Measurements from ENCODE around the gene KRT86.
A peak's percentile ranks its signal among the peaks of the same experiment; 100 is the strongest.
"Not testable (repeated sequence)": the region's sequence is repeated elsewhere in the genome, so short reads cannot be mapped to it uniquely, and the experiment has no call there.

KRT86 gene

DNA sequence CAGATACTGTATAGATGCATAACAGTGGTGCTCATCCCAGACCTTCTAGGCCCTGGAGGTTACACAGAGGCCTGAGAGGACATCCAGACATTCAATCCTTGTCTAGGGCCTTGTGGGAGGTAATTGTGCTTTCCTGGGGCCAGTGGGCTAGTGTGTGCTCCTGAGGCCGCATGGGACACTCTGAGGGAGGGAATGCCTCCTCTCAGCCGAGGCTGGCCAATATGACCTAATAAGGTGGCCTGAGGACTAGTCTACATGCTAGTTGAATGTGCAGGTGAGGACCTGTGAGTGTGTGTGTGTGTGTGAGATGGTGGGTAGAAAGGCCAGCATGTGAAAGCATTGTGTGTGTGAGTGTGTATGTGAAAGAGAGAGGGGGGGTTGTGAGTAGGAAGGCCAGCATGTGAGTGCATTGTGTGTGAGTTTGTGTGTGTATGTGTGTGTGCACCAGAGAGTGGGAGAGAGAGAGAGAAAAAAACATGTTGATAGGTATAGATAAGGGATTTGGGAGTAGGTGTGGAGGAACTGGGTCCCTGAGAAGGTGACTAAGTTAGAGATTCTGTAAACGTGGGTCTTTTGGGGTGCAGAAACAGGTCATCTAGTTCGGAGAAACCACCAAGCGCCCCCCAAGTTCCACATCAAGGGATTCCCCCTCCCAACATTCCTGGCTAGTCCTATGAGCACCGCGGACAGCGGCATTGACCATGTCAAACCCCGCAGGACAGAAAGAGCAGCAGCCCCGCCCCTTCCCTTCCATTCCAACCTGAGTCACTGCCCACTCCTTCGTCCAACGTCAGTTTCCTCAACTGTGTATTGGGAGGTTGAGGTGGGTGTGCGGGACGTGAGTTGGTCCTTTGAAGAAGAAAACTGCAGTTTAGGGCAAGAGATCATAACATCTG, 26.6 kb downstream of the KRT86 start:
- Histone ChIP-seq H3K4me1 (ENCODE audit: control insufficient read depth, insufficient read depth, low read length) (no peaks in the 10 kb centered on the region), H3K36me3 (ENCODE audit: control insufficient read depth, insufficient read depth, low read length) (no peaks in the 10 kb centered on the region), H3K9ac (ENCODE audit: low read length) (no peak overlapping the region), H3K27me3 (ENCODE audit: control insufficient read depth, insufficient read depth, low read length) (peaks cover 2% of the 10 kb centered on the region), H3K4me3 (ENCODE audit: low read length) (no peak overlapping the region), H3K27ac (ENCODE audit: low read depth, low read length) (no peak overlapping the region)

GRCh38 chr12:52301721-52302120, 27.3 kb downstream of the KRT86 start:
- not testable (repeated sequence) for H3K27ac ChIP-seq (ENCODE audit: low read depth, low read length); H3K36me3 ChIP-seq (ENCODE audit: control insufficient read depth, insufficient read depth, low read length); H3K27me3 ChIP-seq (ENCODE audit: control insufficient read depth, insufficient read depth, low read length); H3K9ac ChIP-seq (ENCODE audit: low read length); H3K4me3 ChIP-seq (ENCODE audit: low read length); H3K4me1 ChIP-seq (ENCODE audit: control insufficient read depth, insufficient read depth, low read length)

DNA sequence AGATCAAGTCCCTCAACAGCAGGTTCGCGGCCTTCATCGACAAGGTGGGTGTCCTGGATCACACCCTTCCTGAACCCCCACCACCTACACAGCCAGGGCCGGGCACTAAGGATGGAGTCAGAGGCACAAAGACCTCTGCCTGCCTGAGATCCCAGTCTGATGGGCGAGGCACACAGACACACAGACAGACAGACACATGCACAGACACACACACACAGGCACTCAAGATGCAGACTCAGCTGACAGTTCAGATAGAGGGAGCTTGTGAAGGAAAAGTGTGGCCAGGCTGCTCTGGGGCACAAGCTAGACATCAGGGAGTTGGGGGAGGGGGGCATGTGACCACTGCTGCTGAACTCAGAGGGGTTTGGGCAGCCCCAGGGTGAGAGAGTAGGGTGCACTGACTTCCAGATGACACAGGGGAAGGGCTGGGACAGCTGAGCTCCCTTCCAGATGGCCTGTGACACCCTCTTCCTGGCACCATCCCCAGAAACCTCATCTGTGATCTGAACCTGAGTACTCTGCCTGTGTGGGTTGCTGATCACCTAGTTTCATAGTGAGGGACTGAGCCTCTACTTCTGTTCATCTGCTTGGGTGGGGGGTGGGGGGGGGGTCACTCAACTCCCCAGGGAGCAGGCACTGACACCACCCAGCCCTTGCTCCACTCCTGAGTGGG, 27.9 kb downstream of the KRT86 start:
- not testable (repeated sequence) for H3K27me3 ChIP-seq (ENCODE audit: control insufficient read depth, insufficient read depth, low read length); H3K27ac ChIP-seq (ENCODE audit: low read depth, low read length); H3K4me3 ChIP-seq (ENCODE audit: low read length); H3K4me1 ChIP-seq (ENCODE audit: control insufficient read depth, insufficient read depth, low read length); H3K9ac ChIP-seq (ENCODE audit: low read length); H3K36me3 ChIP-seq (ENCODE audit: control insufficient read depth, insufficient read depth, low read length)

DNA sequence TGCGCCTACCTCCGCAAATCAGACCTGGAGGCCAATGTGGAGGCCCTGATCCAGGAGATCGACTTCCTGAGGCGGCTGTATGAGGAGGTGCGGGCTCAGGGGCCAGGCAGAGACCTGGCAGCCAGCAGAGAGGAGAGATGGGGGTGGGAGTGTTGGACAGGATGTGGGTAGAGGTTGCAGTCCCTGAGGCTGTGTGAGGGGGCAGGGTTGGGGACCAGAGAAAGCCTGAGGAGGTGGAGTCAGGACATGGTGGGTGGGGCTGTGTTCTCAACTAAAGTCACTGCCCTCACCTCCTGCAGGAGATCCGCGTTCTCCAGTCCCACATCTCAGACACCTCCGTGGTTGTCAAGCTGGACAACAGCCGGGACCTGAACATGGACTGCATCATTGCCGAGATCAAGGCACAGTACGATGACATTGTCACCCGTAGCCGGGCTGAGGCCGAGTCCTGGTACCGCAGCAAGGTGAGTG, 30.5 kb downstream of the KRT86 start:
- H3K27me3 ChIP-seq (ENCODE audit: control insufficient read depth, insufficient read depth, low read length); H3K27ac ChIP-seq (ENCODE audit: low read depth, low read length); H3K4me1 ChIP-seq (ENCODE audit: control insufficient read depth, insufficient read depth, low read length); H3K9ac ChIP-seq (ENCODE audit: low read length); H3K4me3 ChIP-seq (ENCODE audit: low read length); H3K36me3 ChIP-seq (ENCODE audit: control insufficient read depth, insufficient read depth, low read length): not testable (repeated sequence)

GRCh38 chr12:52305921-52306705, 31.7 kb downstream of the KRT86 start:
- peaks cover 2% of the 10 kb centered on the region for H3K27me3 ChIP-seq (ENCODE audit: control insufficient read depth, insufficient read depth, low read length)
- H3K27ac ChIP-seq (ENCODE audit: low read depth, low read length): no peak overlapping the region
- H3K36me3 ChIP-seq (ENCODE audit: control insufficient read depth, insufficient read depth, low read length): no peaks in the 10 kb centered on the region

GRCh38 chr12:52306731-52307130, 32.3 kb downstream of the KRT86 start:
- peaks cover 6% of the 10 kb centered on the region for H3K4me1 ChIP-seq (ENCODE audit: control insufficient read depth, insufficient read depth, low read length)
- no peak overlapping the region for H3K27ac ChIP-seq (ENCODE audit: low read depth, low read length)
- no peak overlapping the region for H3K4me3 ChIP-seq (ENCODE audit: low read length)
- no peak overlapping the region for H3K9ac ChIP-seq (ENCODE audit: low read length)
- peaks cover 4% of the 10 kb centered on the region for H3K27me3 ChIP-seq (ENCODE audit: control insufficient read depth, insufficient read depth, low read length)
- H3K36me3 ChIP-seq (ENCODE audit: control insufficient read depth, insufficient read depth, low read length): no peaks in the 10 kb centered on the region

More at GRCh38 chr12:52305921-52306705, 31.7 kb downstream of the KRT86 start:
- H3K4me1 ChIP-seq (ENCODE audit: control insufficient read depth, insufficient read depth, low read length): peaks cover under 1% of the 10 kb centered on the region
- H3K9ac ChIP-seq (ENCODE audit: low read length): no peak overlapping the region
- H3K4me3 ChIP-seq (ENCODE audit: low read length): no peak overlapping the region

DNA sequence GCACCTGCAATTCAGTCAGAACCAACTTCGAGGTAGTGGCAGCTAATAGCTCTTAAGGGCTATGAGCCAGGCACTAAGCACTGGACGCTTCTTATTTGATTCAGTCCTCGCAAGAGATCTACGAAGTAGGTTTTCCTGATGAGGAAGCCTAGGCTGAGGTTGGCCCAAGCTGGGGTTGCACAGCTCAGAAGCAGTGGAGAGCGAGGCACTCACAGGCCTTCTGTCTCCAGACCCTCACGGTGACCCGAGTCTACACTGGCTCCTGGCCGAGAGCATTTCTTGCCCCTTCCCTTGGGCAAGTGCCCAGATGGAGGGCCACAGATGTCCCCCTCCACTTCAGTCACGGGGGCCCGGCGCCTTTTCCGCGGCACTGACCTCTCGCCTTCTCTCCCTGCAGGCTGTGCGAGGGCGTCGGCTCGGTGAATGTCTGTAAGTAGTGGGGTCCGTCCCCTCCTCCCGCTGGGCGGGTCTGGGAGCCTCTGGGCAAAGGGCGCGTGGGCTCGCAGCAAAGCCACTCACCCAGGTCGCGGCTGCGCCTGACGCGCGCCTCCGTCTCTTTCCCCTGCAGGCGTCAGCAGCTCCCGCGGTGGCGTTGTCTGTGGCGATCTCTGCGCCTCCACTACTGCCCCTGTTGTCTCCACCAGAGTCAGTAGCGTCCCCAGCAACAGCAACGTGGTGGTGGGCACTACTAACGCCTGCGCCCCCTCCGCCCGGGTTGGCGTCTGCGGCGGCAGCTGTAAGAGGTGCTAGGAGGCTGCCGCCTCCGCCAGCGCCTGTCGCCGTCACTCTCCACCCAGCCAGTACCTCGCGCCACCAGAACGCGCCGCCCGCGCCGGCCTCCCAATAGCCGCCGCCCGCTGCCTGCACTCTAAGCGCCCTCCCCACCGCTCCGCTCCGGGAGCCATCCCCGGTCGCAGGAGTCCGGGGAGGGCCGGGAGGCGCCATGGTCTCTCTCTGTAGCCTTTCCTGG, 33.7 kb downstream of the KRT86 start:
- peak overlapping the region; percentile 50 for H3K4me3 ChIP-seq (ENCODE audit: low read length)
- peak overlapping the region; percentile 38 for H3K27ac ChIP-seq (ENCODE audit: low read depth, low read length)
- peaks cover 6% of the 10 kb centered on the region for H3K4me1 ChIP-seq (ENCODE audit: control insufficient read depth, insufficient read depth, low read length)
- H3K36me3 ChIP-seq (ENCODE audit: control insufficient read depth, insufficient read depth, low read length): no peaks in the 10 kb centered on the region
- peaks cover 4% of the 10 kb centered on the region for H3K27me3 ChIP-seq (ENCODE audit: control insufficient read depth, insufficient read depth, low read length)
- H3K9ac ChIP-seq (ENCODE audit: low read length): no peak overlapping the region

GRCh38 chr12:52308806-52309425, 34.5 kb downstream of the KRT86 start:
- no peaks in the 10 kb centered on the region for H3K36me3 ChIP-seq (ENCODE audit: control insufficient read depth, insufficient read depth, low read length)
- peaks cover 6% of the 10 kb centered on the region for H3K27me3 ChIP-seq (ENCODE audit: control insufficient read depth, insufficient read depth, low read length)
- peak overlapping the region; percentile 38 for H3K27ac ChIP-seq (ENCODE audit: low read depth, low read length)
- peaks cover 6% of the 10 kb centered on the region for H3K4me1 ChIP-seq (ENCODE audit: control insufficient read depth, insufficient read depth, low read length)
- no peak overlapping the region for H3K9ac ChIP-seq (ENCODE audit: low read length)
- H3K4me3 ChIP-seq (ENCODE audit: low read length): peak overlapping the region; percentile 50

DNA sequence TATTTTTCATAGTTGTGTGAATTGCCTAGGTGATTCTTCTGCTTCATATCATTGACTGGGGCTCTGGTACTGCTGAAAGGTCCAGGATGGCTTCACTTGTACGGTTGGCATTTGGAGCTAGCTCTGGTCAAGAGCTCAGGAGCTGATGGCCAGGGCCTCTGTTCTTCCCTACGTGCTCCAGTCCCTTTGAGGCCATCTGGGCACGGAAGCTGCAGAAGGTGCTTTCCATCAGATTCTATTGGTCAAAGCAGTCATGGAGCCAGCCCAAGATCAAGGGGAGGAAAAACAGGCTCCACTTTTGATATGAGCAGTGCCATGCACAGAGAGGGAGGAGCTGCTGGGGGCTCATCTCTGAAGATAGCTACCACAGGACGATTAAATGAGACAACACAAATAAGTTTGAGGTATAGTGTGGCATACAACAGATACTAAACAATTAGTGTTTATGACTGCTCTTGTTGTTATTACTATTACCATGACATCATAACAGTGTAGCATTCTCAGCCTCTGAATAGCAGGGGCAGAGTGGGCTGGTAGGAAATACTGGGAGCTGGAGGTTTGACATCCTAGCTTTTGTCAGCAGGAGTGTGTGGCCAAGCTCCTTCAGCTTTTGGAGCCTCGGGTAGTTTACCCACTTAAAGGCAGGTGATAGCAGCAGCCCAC, 36.3 kb downstream of the KRT86 start:
- H3K27me3 ChIP-seq (ENCODE audit: control insufficient read depth, insufficient read depth, low read length): peaks cover 6% of the 10 kb centered on the region
- no peak overlapping the region for H3K4me3 ChIP-seq (ENCODE audit: low read length)
- H3K27ac ChIP-seq (ENCODE audit: low read depth, low read length): no peak overlapping the region
- H3K4me1 ChIP-seq (ENCODE audit: control insufficient read depth, insufficient read depth, low read length): peaks cover 6% of the 10 kb centered on the region
- no peaks in the 10 kb centered on the region for H3K36me3 ChIP-seq (ENCODE audit: control insufficient read depth, insufficient read depth, low read length)
- no peak overlapping the region for H3K9ac ChIP-seq (ENCODE audit: low read length)

DNA sequence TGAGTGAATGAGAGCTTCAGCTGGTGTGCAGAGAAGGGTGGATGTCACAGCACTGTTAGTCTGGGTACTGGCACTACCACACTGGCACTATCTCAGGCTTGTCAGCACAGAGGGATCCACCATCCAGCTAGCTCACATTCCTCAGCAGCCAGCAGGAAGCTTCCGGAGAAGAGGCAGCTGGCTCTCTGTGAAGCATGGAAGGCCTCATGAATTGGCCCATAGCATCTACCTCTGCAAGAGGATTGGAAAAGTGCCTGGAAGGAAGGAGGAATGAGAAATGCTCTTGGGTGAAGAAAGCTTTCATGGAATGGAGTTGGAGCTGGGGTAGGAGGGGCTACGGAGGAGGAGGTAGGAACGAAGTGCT, 36.8 kb downstream of the KRT86 start:
- Histone ChIP-seq H3K27ac (ENCODE audit: low read depth, low read length) (no peak overlapping the region), H3K9ac (ENCODE audit: low read length) (no peak overlapping the region), H3K27me3 (ENCODE audit: control insufficient read depth, insufficient read depth, low read length) (peaks cover 6% of the 10 kb centered on the region), H3K36me3 (ENCODE audit: control insufficient read depth, insufficient read depth, low read length) (no peaks in the 10 kb centered on the region), H3K4me3 (ENCODE audit: low read length) (no peak overlapping the region), H3K4me1 (ENCODE audit: control insufficient read depth, insufficient read depth, low read length) (peaks cover 6% of the 10 kb centered on the region)

GRCh38 chr12:52312086-52312485, 37.6 kb downstream of the KRT86 start:
- Histone ChIP-seq H3K9ac (ENCODE audit: low read length) (no peak overlapping the region), H3K4me1 (ENCODE audit: control insufficient read depth, insufficient read depth, low read length) (peaks cover 6% of the 10 kb centered on the region), H3K27ac (ENCODE audit: low read depth, low read length) (no peak overlapping the region), H3K27me3 (ENCODE audit: control insufficient read depth, insufficient read depth, low read length) (peaks cover 6% of the 10 kb centered on the region), H3K36me3 (ENCODE audit: control insufficient read depth, insufficient read depth, low read length) (no peaks in the 10 kb centered on the region), H3K4me3 (ENCODE audit: low read length) (no peak overlapping the region)

All from rectal smooth muscle tissue (tissue), 1 donor.